Fibroblast of pulmonary artery (primary cell): Measurements from ENCODE around the gene GALNT7.

Experiments used
- DNase-seq: peaks from one replicate; pipeline ENCODE4 v3.0.0-alpha.2; 2010; ENCODE audit warnings: low read depth
- H3K4me3 ChIP-seq: replicated peaks from 2 replicates; pipeline ENCODE4 v1.5.1; 2011; ENCODE audit warnings: low read depth, mild to moderate bottlenecking, control low read depth, low read length, moderate library complexity
- TF ChIP-seq, protein P1 (sequence below): IDR thresholded peaks from 2 replicates; pipeline ENCODE4 v1.5.1; 2011; ENCODE audit warnings: mild to moderate bottlenecking, control low read depth, low read length, inconsistent platforms; ENCODE audit errors: missing control alignments

GALNT7 gene

DNA sequence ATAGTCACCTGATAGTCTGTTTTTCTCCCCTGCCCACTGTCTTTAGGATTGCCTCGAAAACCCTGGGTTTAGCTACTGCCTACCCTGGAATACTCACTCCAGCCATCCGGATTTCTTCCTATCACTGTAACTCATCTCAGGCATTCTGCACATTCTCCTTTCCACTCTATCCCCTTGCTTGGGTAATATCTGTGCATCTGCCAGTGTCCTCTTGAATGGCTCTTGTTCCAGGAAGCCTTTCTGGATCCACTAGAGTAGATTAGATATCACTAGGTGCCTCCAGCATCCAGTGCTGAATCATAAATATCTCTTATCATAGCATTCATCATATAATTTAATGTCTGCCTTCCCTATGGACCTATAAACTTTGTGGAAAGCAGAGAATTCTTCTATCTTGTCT lies 17.1 kb upstream of the GALNT7 start:
- H3K4me3 ChIP-seq, result no peak overlapping the region
- no peak for DNase-seq
- TF ChIP-seq, protein P1, sequence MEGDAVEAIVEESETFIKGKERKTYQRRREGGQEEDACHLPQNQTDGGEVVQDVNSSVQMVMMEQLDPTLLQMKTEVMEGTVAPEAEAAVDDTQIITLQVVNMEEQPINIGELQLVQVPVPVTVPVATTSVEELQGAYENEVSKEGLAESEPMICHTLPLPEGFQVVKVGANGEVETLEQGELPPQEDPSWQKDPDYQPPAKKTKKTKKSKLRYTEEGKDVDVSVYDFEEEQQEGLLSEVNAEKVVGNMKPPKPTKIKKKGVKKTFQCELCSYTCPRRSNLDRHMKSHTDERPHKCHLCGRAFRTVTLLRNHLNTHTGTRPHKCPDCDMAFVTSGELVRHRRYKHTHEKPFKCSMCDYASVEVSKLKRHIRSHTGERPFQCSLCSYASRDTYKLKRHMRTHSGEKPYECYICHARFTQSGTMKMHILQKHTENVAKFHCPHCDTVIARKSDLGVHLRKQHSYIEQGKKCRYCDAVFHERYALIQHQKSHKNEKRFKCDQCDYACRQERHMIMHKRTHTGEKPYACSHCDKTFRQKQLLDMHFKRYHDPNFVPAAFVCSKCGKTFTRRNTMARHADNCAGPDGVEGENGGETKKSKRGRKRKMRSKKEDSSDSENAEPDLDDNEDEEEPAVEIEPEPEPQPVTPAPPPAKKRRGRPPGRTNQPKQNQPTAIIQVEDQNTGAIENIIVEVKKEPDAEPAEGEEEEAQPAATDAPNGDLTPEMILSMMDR, result no peak

DNA sequence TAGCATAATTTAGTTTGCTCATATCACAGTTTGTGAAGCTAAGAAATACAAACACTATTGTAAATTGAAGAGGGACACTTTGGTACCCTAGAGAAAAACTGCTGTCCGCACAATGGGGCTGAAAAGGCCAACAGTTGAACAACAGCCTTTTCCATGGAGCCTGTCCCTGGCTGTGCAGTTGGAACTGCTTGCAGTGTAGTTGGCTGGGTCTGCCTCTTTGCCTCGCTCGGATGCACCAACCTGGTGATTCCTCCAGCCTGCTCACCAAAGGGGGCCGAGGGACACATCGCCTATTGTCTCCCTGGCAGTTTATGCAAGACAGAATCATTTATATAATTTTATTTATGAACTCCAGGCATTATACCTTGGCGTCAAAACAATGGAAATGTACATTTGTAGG lies 16.5 kb upstream of the GALNT7 start:
- H3K4me3 ChIP-seq, result no peak overlapping the region
- DNase-seq, result no peak
- TF ChIP-seq, protein P1, result no peak

DNA sequence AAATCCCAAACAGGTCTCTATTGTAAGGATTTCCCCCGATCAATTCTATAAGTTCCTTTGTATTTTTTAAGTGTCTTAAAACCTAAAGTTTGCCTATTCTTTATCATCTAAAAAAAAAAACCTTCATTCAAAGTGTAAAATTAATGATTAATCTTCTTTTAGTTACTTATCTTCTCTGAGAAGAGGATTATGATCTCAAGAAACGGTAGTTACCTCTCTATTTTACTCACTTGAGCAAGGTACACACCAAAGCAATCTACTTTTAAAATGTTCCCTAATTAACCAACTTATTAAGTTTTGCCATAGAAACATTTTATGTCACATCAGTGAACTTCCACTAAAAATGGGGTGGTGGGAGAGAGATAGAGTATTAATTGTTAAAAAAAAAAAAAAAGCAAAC lies 15.2 kb upstream of the GALNT7 start:
- TF ChIP-seq, protein P1, result no peak
- no peak for DNase-seq
- no peak overlapping the region for H3K4me3 ChIP-seq

DNA sequence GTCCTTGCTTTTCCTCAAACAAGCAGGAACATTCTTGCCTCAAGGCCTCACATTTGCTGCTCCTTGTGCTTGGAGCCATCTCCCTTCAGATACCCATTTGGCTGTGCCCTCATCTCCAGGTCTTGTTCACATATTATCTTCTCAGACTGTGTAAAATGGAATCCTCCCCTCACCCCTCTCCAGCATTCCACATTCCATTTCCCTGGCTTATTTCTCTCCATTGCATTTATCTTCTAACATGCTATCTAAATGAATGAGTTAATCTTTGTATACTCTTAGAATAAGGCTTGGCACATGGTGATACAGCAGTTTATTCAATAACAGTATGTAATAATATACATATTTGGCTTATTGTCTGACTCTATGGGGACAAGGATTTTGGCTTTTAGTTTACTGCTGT lies 8.8 kb upstream of the GALNT7 start:
- no peak for DNase-seq
- no peak overlapping the region for H3K4me3 ChIP-seq
- TF ChIP-seq, protein P1, result no peak

DNA sequence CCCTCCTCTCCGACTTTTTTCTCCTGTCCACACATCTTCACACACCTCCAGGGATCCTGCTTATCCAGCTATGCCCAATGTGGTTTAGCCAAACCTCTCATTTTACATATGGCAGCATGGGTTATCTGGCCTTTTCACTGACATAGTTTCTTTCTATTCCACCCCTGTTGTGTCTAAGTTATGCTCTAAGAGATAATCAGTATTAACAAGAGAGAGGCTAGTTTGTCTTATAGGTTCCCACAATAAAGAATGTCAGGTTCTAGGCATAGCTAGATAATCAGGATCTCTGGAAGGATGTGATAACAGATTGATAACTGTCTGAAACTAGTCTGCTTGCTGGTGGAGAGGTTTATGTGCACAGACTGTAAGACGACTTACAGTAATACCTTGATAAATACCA lies 7.7 kb upstream of the GALNT7 start:
- TF ChIP-seq, protein P1, result no peak
- no peak for DNase-seq
- H3K4me3 ChIP-seq, result no peak overlapping the region

DNA sequence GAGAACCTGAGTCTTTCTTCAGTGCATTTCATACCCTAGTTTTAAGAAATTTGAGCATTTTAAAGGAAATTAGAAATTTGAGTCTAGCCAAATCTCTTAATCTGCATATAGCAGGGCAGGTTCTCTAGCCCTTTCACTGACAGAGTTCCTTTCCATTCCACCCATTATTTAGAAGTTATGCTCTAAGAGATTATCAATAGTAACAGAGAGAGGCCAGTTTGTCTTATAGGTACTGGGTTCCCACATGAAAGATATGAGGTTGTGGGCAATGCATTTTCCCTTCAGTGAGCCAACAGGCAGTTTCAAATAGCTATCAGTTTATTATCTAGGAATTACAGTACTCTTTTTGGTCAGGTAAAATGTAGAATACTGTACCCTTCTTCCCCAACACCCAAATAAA lies 7.3 kb upstream of the GALNT7 start:
- DNase-seq, result no peak
- no peak overlapping the region for H3K4me3 ChIP-seq
- TF ChIP-seq, protein P1, result no peak

DNA sequence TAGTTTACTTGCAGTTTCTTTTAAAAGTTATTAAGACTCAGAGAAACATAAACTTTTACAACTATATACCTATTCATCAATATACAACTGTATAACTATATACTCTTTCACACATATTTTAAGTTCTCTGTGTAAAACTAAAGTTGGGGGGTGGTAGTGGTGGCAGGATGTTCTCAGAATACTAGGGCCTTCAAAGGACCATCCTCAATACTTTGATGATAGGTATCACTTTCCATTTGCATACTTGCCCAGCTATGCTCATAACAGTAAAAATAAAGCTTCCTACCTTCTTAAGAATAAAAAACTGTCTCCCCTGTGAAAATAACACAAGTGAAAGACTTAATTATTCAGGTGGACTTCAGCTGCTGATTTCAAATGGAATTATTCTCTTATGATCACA lies 2.9 kb upstream of the GALNT7 start:
- TF ChIP-seq, protein P1, result no peak
- no peak for DNase-seq
- H3K4me3 ChIP-seq, result no peak overlapping the region
